Left colon (tissue), 2 donors: Measurements from ENCODE around the gene RBM17. TPM values are rescaled to one million over a fixed set of nuclear protein-coding genes. Genes with fewer than 3 reads are reported as not detected.
"Not testable (repeated sequence)": the region's sequence is repeated elsewhere in the genome, so short reads cannot be mapped to it uniquely, and the experiment has no call there.

Experiments used
- ATAC-seq: fragments of 200-7000 bp; cut with Tn5 transposase; one replicate; pipeline ENCODE4 v1.9.1; 2020; ENCODE audit warnings: mild to moderate bottlenecking, moderate library complexity
- DNase-seq, 2 donors: peaks; one replicate each; pipeline ENCODE4 v3.0.0-alpha.2; 2020
- intact Hi-C, 2 donors: fragments of 100-400 bp; cut with DNase I in 1 of 2; cut with micrococcal nuclease in 1 of 2; formaldehyde crosslinking; loops; one replicate each; pipeline versions ENCODE4 v1.11.2 to v1.14.0; 2022; cut with DNase I, micrococcal nuclease
- long read RNA-seq: library from polyadenylated mRNA; unstranded; transcript quantifications from one replicate; pipeline ENCODE4 v2.0.0, GENCODE V29; 2021
- total RNA-seq, 2 donors: library from RNA; stranded (reverse); fragmentation: NEBNext Ultra II Directional; extraction: Animal tissue kit (Norgen Biotek cat#: 25700); gene quantifications; one replicate each; pipeline ENCODE4 v1.2.1, GENCODE V29; 2021
- donor health status: DM: no; HTN: no; CAD: no.
- donor health status: DM: yes; HTN: yes; CAD: no.

RBM17 gene, protein sequence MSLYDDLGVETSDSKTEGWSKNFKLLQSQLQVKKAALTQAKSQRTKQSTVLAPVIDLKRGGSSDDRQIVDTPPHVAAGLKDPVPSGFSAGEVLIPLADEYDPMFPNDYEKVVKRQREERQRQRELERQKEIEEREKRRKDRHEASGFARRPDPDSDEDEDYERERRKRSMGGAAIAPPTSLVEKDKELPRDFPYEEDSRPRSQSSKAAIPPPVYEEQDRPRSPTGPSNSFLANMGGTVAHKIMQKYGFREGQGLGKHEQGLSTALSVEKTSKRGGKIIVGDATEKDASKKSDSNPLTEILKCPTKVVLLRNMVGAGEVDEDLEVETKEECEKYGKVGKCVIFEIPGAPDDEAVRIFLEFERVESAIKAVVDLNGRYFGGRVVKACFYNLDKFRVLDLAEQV
- 10 to 100 TPM; 71.7 to 90.7 TPM for total RNA-seq
- long read RNA-seq, transcript RBM17-201 (12 exons, 2,755 nt) = major isoform, 58 of 130 reads
- long read RNA-seq, partial matches to known transcripts = 57 of 130 reads
- long read RNA-seq, other reads (novel, unspliced or antisense) = 14 of 130 reads

GRCh38 chr10:6088721-6089333 is at the start of gene RBM17:
TSS of gene RBM17 (plus strand) at chr10:6089034. CDS start at chr10:6097066, 8,032 bp downstream.
- ATAC-seq = peak; percentile 90
- intact Hi-C loops = loop anchor here in 1 of 2 donors (10.0 kb wide), 1 partner anchor 74 kb away; no protein-coding TSS in a partner anchor
- DNase-seq = peak; percentile 95 to 96

DNA sequence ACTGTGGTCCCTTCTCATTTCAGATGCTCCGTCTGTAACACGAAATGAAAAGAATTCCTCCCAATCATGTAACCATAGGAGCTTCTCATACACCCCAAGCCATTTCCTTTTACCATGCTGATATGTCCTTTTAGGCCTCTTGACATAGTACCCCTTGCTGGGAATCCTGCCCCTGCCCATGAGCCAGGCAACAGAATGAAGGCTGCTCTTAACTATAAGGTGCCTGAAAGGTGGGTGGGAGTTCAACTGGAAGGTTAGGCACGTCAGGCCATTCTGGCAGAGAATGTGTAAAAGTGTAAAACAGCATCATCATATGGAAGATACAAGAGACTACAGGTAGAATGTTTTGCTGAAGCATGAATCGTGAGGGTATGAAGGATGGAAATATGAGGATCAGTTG is 49.1 kb upstream of the RBM17 start:
- intact Hi-C loops = no loop called here
- DNase-seq = no peak
- ATAC-seq = no peak

DNA sequence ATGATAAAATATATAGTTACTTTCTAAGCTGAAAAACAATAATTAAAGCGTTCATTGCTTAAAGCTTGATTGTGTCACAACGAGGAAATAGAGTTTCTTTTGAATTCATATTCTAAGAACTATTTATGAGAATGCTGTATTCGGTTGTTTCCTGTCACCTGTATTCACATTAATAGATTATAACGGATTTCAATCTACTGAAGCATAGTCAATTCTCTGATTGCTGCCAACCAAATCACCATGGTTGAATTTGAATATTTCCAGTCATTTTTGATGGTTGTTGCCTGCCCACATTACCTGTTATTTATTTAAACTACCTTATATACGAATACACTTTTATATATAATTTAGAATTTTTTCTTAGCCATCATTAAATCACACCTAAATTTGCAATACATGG is 48.6 kb upstream of the RBM17 start:
- ATAC-seq = no peak
- intact Hi-C loops = no loop called here
- DNase-seq = no peak

- intact Hi-C loops, DNase-seq, ATAC-seq: not testable (repeated sequence)
These were observed 45.5 kb upstream of the RBM17 start for GRCh38 chr10:6043377-6043776.

- intact Hi-C loops = no loop called here
- no peak for DNase-seq
These were observed 44.8 kb upstream of the RBM17 start for GRCh38 chr10:6044060-6044459.

DNA sequence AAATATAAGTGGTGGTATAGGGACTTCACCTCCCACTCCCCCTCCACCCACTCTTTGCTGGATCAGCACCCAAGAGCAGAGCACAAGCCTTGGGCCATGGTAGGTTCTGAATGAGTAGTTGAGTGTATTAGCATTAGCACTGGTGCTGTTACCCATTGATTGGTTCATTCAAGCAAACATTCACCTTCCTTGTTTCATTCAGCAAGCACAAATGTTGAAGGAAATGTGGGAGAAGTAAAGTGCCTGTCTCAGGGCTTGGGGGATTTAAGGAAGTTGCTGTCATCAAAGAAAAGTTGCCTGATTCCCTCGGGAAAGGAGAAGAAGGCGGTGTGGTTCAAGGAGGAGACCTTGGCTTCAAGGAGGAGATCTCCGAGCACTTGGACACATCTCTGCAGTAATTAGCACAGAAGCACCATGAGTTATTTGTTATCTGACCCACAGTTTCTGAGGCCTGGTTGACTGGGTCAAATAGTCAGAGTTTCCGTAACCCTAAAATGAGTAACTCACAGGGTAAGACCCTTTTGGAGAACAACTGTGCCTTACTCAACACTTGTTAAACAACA is 44.0 kb upstream of the RBM17 start:
- ATAC-seq = no peak
- DNase-seq = no peak
- intact Hi-C loops = no loop called here

More at GRCh38 chr10:6044060-6044459, 44.8 kb upstream of the RBM17 start:
- no peak for ATAC-seq

- intact Hi-C loops = no loop called here
- ATAC-seq = no peak
- DNase-seq = no peak
These were observed 43.5 kb upstream of the RBM17 start for GRCh38 chr10:6045314-6045848.

GRCh38 chr10:6045878-6046772 is 42.7 kb upstream of the RBM17 start:
- DNase-seq = no peak
- ATAC-seq = no peak
- intact Hi-C loops = no loop called here

DNA sequence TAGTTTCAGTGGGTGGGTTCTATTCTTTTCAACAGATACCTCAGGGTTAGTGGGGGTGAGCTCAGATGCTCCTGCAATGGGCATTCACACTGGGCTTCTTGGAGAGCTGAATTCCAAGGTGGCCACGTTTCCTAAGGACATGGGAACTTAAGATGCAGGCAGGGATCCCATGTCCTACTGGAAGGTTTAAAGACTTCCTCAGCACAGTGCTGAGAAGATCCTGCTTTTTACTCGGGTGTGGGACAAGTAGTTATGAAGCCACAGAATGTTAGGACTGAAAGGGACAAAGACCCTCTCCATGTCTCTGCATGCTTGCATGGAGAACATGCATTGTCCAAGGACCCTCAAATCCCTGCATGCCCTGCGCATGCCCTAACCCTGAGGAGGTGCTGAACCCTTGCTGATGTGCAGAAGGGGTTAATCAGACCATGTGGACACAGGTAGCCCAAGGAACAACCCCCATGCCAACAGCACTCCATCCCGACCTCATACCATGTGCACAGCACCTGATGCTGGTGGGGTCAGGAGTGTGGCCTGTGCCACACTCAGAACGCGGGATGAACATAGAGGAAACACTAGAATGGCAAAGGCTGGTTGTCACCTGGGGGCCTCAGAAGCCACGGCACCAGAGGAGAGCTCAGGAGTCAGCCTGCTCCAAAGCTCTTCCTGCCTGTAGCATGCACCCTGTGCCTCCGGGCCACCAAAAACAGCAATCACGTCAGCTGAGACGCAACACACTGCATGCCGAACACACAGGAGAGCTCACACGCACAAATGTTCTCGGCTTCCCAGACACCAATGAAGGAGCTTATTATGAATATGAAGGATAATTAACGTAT is 41.8 kb upstream of the RBM17 start:
- intact Hi-C loops = no loop called here
- ATAC-seq (no peak), DNase-seq (no peak)

DNA sequence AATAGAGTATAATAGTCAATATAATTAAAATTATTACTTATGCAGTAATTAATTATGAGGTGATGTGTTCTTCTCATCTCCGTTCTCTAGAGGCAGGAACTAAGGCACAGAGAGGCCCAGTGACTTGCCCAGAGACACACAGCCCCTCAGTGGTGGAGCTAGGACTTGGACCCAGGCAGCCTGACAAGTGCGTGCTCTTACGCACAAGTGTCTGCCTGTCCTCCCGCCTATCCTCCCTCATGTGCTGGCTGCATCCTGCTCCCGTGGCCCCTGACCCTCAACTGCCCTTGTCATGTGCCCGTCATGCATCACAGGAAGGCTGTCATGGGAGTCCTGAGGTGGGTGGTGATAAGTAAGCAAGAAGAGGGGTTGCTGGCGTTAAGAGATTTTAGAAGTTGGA is 41.0 kb upstream of the RBM17 start:
- no peak for DNase-seq
- ATAC-seq = no peak
- intact Hi-C loops = no loop called here

GRCh38 chr10:6048281-6049030 is 40.4 kb upstream of the RBM17 start:
- intact Hi-C loops = no loop called here
- ATAC-seq (no peak), DNase-seq (no peak)

DNA sequence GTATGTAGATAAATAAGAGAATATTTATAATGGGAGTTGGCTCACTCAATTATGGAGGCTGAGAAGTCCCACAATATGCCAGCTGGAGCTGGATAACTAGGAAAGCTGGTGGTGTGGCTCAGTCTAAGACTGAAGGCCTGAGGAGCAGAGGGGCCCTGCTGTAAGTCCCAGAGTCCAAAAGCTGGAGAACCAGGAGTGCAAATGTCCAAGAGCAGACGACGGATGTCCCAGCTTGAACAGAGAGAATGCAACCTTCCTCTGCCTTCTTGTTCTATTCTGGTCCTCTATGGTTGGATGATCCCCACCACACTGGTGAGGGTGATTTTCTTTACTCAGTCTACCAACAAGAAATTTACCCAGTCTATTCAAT is 39.8 kb upstream of the RBM17 start:
- DNase-seq (no peak), ATAC-seq (no peak)
- intact Hi-C loops = no loop called here

GRCh38 chr10:6050801-6051445 is 37.9 kb upstream of the RBM17 start:
- peak; percentile 95 for ATAC-seq
- DNase-seq = peak; percentile 80 to 81
- intact Hi-C loops = no loop called here

DNA sequence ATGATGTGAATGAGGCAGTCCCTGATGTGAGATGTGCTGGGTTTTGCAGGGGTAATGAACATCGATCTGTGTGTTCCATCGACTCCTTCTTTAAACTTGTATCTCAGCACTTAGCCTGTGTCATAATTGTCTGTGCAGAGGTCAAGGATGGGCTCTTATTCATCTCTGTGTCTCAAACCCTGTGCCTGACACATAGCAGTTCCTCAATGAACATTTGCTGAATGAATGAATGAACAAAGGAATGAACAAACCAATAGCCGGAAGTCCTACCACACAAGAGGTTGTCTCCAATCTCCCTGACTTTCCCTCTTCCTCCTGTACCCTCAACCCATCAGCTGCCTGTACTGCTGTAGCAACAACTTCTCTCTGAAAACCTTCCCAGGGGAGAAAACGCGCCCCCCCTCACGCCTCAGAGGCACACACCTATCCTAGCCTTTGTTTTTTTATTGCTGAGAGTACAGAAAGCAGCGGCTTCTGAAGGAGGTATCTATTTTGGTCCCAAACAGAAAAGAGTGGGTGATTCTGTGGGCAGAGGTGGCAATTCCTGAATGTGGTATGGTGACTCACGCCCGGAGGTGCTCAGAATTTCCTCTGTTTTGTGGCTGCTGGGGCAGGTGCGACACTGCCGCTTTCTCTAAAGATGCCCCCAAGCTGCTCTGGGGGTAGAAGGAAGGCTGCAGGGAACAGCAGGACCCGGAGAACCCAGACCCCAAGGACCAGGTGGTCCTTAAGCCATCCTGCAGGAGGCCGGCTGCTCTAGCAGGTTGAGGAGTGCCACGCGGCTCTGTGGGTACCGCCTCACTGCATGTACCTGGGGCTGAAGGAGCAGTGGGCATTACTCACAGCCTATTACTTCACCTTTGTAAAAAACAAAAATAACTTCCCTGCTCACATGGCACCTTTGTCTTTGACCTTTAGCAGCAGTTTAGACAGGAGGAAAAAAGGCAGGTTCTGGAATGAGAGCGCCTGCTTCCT is 36.3 kb upstream of the RBM17 start:
- ATAC-seq = no peak
- peak in 1 of 2 donors; percentile 31 for DNase-seq
- intact Hi-C loops = no loop called here

GRCh38 chr10:6053303-6053702 is 35.5 kb upstream of the RBM17 start:
- no peak for ATAC-seq
- intact Hi-C loops = no loop called here

More at GRCh38 chr10:6053303-6053702, 35.5 kb upstream of the RBM17 start:
- DNase-seq = no peak
